GM20431 (cell line): Measurements from ENCODE around the gene CTIF.

ENCODE experiments used
- in situ Hi-C: fragments of 300-500 bp; cut with MseI, MboI; formaldehyde crosslinking; loops from one replicate; pipeline ENCODE4 v1.15.0; 2020; ENCODE audit warnings: low sequenced_read_pairs; ENCODE audit not compliant: unreplicated experiment

Gene CTIF

DNA sequence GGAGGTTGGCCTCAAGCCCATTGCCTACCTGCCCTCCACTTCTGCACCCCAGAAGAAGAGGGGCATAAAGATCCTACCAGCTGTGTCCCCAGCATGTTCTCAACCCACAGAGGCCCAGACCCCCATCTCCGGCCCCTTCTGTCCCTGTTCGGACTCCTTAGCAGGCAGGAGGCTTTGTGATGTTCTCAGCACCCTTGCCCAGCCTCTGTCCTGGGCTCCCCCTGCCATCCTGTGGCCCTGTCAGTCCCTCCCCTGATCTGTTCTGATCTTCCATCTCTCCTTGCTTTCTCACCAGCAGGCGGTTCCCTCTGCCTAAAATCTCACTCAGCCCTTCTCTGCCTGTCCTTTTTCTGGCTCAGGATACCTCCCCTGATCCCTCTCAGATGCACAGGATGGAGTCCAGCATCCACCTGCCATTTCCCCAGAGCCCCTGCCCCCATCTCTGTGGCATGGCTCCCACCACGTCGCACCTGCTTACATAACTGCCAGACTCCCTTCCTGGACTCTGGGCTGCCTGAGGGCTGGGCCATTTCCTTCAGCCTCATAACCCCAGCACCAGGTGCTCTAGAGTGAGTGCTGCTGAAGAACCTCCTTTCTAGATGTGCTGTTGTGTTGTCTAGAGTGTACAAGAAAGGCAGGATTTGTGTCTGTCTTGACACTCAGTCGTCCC lies 134.0 kb downstream of the CTIF start:
- in situ Hi-C loops: loop anchor here (10.0 kb wide), 1 partner anchor 102 kb away; no protein-coding TSS in a partner anchor

DNA sequence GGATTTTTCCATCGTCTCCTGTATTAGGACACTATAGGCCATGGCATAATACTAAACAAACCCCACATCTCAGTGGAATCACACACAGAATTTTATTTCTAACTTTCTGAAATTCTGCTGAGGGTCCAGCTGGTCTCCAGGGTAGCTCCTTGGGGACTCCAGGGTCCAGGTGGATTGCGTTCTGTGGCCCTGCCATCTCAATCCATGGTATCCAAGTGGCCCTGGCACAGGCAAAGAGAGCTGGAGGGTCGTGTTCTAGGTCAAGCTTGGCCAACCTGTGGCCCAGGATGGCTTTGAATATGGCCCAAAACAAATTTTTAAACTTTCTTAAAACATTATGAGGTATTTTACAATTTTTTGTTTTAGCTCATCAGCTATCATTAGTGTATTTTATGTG lies 134.6 kb downstream of the CTIF start:
- in situ Hi-C loops: loop anchor here (10.0 kb wide), 1 partner anchor 101 kb away; no protein-coding TSS in a partner anchor

DNA sequence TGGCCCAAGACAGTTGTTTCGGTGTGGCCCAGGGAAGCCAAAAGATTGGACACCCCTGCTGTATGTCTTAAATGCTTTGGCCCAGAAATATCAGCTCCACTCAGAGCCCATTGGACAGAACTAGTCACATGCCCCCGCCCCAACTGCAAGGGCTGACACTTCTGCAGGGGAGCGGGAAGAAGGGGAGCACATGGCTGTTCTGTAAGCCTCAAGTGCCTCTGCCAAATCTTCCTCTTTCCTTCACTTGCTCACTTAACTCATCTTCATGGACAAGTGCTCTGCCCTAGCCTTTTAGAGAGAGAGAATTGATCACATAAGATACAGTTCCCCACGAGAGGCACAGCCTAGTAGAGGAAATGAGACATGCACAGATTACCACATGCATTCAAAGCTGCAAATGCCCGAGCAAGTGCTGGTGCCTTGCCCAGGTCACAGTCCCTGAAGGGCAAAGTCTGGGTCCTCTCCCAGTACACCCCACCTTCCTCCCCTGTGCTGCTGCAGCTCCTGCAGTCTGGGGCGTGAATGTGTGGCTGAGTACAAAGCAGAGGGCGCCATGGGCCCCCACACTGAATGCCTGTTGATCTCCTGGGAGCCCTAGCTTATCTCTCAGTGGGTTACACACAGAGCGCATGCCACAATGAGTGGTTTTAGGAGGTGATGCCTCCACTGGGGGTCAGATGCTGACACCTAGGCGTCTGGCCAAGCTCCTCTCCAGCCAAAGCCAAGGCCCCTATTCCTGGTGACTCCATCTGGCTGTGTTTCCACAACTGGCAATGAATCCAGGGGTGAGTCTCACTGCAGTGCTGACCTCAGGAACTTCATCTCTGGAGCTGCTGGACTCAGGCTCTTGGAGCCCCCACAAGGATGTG lies 135.3 kb downstream of the CTIF start:
- in situ Hi-C loops: loop anchor here (10.0 kb wide), 1 partner anchor 101 kb away; no protein-coding TSS in a partner anchor

DNA sequence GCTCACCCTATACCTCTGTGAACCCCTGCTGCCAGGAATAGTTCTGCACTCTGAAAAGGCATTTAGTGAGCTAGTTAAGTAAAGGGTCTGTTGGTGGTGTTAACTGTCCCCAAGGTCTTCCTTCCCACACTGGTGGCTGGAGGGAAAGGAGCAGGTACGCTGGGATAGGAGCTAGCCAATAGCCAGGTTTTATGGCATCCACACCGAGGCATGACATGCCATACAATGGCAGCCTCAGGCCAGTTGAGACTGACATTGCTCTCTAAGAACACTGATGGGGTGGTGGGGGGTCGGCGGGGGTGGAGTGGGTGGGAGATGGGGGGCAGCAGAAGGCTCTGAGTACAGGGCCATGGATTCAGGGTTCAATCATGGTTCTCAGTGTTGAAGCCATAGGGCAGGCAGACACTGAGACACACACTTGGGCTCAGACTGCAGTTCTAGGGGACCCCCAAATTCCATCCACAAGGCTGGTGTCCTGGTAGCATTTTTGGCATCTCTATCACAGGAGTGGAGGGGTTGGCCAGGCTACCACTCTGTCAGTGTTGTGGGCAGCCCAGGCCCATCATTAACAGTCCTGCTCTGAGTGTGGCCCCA lies 136.0 kb downstream of the CTIF start:
- in situ Hi-C loops: loop anchor here (10.0 to 25.0 kb wide), 3 partner anchors 100 to 762 kb away; no protein-coding TSS in a partner anchor

DNA sequence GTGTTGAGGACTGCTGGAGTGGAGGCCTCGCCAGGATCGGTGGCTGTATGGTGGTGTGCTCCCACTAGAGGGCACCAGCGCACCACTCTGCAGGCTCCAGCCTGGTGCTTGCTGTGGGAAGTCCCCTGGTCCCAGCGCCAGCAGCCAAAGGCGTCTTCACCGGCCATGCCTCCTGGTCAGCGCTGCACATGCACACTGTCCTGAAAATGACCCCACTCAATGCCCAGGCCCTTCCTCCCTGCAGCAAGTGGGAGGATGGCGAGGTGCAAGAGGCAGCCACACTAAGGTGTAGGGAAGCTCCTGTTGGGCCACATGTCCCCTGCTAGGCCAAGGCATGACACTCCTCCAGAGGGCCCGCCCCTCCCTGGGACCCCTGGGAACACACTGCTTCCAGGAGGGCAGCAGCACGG lies 136.5 kb downstream of the CTIF start:
- in situ Hi-C loops: loop anchor here (10.0 to 25.0 kb wide), 3 partner anchors 99 to 762 kb away; no protein-coding TSS in a partner anchor

DNA sequence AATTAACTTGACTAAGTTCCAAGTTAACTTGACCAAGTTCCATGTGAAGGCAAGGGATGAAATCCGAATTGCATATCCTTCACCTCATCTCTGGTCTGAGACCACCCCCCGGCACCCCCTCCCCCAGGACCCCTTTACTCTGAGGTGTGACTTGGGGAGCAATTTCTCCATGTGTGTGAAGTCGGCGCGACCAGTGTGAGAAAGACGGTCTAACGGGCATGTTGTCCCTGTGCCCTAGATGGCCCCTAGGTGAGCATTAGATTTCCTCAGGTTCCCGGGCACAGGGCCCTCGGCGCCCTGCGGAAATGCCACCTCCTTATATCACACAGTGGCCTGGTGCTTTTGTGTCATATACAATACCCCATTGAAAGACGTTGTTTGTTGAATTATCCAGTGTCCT lies 137.1 kb downstream of the CTIF start:
- in situ Hi-C loops: loop anchor here (10.0 to 25.0 kb wide), 3 partner anchors 99 to 761 kb away; no protein-coding TSS in a partner anchor

DNA sequence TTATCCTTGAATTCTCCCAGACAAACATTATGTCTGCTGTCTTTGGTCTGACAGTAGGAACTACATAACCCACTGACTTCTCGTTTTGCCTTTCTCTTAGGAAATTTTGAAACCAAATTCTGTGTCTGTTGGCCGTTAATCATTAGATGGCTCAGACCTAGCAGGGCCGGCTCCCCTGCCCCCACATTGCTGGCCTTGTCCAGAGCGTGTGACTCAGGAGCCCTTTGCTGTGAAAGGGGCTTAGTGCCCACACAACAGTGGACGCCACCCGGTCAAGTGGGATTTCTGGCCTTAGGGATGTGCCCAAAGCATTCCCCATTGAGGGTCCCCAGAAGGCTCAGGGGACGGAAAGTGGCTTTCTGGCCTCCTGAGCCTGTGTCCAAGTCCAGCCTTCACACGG lies 137.5 kb downstream of the CTIF start:
- in situ Hi-C loops: loop anchor here (10.0 to 25.0 kb wide), 3 partner anchors 98 to 761 kb away; no protein-coding TSS in a partner anchor

DNA sequence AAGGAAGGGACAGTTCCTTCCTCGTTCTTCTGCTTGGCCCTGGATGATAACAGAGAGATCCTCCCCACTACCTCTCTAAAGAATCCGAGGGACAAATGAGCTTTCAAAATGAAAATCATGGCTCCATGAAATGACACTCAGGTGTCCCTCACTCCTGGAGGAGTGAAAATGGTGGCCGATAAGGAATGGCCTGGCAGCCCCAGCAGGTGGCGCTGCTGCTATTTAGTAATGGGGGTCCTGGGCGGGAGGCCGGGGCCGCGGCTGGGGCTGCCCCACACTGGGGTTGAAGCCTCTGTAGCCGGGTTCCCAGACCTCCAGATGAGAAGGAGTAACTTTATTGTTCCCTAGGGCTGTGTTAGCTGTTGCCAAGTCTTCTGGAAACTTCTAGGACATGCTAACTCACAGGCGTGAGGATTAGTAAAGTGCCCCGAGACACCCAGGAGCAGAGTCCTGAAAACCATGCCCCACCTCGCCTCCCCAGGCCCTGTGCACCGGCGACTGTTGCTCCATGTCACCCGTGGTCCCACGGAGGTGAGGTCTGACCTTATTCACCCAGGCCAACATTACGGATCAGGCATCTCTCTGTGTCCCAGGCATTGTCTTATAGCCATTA lies 138.0 kb downstream of the CTIF start:
- in situ Hi-C loops: loop anchor here (10.0 to 25.0 kb wide), 3 partner anchors 98 to 760 kb away; no protein-coding TSS in a partner anchor

DNA sequence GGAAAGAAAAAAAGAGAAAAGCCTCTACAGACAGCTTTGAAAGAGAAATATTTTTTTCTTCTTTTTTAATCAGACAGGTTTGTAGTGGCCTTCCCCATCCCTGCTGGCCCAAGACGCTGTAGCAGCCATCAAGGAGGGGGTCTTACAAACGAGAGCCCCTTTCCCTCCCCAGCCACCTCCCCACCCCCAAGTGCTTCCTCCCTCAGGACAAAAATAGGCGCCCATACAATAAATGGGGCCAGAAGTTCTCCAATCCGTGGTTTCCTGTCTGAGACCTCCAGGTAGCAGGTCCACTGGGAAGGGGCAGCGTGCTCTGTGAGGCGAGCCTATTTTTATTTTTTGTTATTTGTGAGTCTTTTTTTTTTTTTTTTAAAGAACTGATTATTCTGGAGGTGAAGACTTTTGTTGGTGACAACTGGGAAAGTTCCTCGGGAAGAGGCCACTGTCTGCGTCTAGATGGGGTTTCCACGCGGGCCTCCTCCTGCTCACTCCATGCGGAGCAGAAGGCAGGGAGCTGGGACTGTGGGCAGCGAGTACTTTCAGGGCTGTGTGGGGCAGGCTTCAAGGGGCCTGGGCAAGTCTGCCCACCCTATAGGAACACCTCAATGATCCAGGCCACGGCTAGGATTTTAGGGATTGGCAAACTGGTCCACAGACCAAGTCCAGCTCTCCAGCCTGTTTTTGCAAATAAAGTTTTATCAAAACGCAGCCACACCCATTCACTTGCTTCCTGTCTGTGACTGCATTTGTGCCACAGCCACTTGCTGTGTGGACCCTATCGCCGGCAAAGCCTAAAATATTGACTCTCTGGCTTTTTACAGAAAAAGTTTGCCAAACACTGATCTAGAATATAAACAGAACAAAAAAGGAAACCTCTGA lies 139.6 kb downstream of the CTIF start:
- in situ Hi-C loops: loop anchor here (10.0 to 25.0 kb wide), 3 partner anchors 96 to 759 kb away; no protein-coding TSS in a partner anchor

DNA sequence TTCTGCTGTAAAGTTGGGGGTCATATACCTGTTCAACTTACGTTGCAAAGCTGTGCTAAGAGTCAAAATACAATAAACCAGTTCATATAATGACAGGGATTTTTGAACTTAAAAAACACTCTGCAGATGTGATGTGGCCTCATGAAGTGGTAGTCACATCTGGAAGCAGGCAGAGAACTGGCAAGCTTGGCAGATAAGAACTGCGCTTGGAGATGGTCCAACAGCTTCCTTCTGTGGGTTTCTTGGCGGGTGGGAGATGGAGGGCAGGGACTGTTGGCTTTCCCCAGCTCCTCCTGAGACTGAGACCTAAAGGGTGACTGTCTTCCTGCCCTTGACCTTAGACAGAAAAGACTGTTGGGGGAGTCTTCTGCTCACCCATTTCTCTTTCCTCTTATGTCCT lies 140.4 kb downstream of the CTIF start:
- in situ Hi-C loops: loop anchor here (10.0 to 25.0 kb wide), 3 partner anchors 96 to 758 kb away; no protein-coding TSS in a partner anchor

DNA sequence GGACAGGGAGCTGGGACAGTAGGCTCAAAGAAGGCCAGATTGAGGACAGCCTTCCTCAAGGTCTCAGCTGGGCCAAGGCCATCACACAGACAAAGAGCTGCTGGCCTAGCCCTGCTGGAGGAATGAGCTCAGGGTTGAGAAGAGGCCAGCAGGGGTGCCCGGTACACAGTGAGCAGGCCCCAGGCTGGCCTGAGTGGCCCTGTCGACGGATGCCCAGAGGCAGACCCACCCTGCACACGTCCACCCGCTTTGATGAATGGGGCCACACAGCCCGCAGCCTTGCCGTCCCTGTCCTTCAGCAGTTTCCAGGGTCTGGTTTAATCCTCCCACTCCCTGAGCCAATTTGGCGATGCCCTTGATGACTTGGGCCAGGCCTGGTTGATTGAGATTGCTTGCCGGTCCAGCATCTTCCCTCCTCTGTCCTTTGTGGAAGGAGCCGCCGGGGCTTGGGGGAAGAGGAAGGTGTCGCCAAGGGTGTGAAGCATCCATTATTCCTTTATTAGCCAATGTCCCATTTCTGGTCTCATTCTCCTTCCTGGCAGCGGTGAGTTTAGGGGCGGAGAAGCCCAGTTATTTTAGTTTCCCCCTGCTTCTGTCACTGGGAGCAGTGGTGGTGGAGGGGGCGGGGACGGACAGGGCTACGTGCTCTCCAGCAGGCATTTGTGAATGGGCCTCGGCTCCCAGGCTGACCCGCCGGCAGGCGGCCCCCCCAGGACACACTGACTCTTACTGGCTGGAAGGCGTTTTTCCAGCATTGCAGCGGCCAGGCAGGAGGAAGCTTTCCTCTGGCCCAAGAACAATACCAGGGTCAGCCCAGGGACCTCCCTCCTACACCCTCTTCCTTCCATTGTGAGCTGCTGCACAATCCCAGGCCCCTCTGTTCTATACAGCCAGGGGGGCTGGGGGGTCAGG lies 141.8 kb downstream of the CTIF start:
- in situ Hi-C loops: loop anchor here (25.0 kb wide), 2 partner anchors 557 to 757 kb away; no protein-coding TSS in a partner anchor

DNA sequence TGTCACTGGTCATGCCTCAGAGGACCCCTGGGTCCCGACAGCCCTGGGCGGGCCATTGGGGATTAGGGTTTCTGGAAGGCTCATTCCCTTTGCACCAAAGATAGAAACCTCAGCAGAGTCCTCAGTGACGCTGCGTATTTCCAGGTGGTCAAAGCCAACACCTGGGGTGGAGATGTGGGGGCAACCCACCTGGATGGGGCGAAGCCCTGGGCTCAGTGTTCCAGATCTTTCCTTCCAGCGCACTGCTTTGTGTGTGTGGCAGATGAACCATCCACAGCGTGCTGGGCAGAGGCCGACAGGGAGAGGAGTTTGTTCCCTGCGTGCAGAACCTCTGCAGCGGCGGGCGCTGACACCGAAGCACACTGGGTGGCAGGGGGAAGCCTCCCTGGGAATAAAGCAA lies 143.9 kb downstream of the CTIF start:
- in situ Hi-C loops: loop anchor here (25.0 kb wide), 2 partner anchors 555 to 755 kb away; no protein-coding TSS in a partner anchor

DNA sequence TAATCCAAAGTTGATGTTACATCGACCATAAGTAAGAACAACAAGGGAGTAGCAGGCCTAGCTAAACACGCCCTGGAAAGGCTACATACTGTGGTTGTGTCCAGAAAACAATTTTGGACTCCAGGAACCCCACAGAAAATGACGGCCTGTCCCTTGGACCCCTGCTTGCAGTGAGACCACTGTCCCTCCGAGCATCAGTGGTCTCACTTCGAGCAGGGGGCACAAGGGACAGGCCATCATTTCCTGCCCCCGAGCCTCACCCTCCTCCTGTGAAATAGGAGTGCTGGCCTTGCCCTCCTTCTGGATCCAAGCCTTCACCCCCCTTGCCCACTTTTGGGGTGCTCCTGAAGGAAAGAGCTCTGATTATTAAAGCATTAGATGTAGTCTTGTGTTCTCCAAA lies 144.4 kb downstream of the CTIF start:
- in situ Hi-C loops: loop anchor here (25.0 kb wide), 2 partner anchors 554 to 754 kb away; no protein-coding TSS in a partner anchor

DNA sequence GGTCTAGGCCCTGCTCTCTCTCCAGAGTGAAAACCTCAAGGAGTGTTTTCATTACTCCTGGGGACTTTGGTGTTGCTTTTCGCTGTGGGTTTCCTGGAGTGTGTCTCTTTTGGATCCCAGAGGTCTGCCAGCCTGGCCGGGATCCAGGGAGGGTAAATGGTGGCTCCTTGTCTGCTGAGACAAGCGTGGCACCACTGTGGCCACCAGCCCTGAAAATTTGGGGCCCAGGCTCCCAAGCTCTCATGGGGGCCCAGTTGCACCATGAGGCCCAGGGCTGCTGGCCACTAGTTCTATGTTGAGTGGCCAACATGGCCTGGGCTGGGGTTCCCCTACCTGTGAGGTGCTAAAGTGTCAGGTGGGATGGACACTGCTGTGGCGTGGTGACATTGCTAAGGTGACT lies 144.8 kb downstream of the CTIF start:
- in situ Hi-C loops: loop anchor here (25.0 kb wide), 2 partner anchors 554 to 754 kb away; no protein-coding TSS in a partner anchor

DNA sequence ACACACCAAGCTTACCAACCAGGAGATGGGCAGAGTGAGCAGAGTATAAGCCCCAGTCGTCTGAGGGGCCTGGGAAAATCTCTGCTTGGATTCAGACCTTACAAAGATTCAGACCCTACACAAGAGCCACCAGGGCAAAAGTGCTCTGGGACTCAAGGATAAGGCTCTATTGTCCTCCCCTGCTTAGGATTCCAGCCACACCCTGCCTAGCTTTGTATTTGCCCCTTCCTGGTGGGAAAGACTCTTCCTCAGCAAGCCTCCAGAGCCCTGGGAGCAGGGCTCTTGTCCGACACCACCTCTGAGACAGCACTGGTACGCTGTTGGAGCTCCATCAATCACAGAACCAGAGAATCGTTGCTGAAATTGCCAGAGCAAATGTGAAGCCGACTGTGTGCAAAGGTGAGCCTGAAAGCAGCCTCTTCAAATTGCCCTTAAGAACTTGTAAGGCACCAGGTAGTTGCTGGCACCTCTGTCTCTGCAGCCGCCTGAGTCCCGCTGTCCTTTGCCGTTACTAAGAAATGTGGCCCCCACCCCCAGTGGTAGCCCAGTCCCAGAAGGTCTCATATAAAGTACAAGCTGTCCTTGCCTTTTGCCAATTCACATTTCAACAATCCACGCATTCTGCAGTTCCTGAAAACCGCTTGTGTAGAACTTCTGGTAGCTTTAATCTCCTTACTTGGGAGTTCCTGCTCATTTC lies 148.7 kb downstream of the CTIF start:
- in situ Hi-C loops: loop anchor here (25.0 kb wide), 2 partner anchors 550 to 750 kb away; no protein-coding TSS in a partner anchor

DNA sequence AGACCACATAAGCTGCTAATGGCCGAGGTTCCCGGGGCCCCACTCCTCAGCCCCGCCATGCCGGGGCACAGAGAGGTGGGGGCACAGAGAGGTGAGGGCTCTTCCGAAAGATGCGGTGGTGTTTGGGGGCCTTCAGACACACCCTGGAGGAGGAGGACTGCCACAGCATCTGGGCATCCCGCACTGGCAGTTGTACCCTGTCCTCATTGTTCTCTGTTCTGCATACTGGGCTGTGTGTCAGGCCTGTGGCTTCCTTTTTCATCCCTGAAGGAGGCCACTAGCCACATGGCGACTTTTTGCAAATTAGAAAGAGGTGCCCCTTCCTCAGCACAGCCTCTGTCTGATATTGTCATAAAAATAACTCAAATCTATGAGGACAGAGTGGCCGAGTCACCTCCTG lies 150.1 kb downstream of the CTIF start:
- in situ Hi-C loops: loop anchor here (25.0 kb wide), 2 partner anchors 548 to 748 kb away; no protein-coding TSS in a partner anchor

DNA sequence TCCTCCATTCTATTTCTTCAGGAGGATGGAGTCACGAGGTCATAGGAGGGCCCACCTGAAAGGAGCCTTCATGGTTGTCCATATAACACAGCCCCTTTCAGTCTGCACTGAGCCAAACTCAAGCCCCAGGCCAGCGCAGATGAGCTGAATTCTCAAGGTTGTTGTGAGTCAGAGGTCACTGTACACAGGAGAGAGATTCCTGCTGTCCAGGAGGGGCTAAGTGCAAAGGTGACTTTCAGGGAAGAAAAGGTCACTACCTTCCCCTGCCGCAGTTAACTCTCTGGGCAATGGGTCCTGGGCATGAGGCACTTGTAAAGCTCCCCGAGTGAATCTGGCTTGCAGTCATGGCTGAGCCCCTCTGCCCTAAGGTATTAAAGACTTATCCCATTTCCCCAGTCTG lies 150.7 kb downstream of the CTIF start:
- in situ Hi-C loops: loop anchor here (25.0 kb wide), 2 partner anchors 548 to 748 kb away; no protein-coding TSS in a partner anchor
